Measurements from ENCODE around the gene G3BP1.
A peak's percentile ranks its signal among the peaks of the same experiment; 100 is the strongest.
"Not testable (repeated sequence)": the region's sequence is repeated elsewhere in the genome, so short reads cannot be mapped to it uniquely, and the experiment has no call there.

The G3BP1 gene

DNA sequence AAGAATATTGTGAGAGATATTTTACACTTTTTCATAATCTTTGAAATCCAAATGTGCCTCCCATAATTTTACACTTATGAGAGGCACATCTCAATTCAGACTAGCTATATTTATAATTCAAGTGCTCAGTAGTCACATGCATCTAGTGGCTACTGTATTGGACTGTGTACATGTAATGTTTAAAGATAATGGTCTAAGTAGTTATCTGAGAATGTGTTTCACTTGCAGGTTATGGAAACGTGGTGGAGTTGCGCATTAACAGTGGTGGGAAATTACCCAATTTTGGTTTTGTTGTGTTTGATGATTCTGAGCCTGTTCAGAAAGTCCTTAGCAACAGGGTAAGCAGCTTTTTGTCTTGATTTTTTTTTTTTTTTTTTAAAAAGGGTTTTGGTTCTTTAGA, 28.8 kb downstream of the G3BP1 start:
- DNase-seq = no peak

DNA sequence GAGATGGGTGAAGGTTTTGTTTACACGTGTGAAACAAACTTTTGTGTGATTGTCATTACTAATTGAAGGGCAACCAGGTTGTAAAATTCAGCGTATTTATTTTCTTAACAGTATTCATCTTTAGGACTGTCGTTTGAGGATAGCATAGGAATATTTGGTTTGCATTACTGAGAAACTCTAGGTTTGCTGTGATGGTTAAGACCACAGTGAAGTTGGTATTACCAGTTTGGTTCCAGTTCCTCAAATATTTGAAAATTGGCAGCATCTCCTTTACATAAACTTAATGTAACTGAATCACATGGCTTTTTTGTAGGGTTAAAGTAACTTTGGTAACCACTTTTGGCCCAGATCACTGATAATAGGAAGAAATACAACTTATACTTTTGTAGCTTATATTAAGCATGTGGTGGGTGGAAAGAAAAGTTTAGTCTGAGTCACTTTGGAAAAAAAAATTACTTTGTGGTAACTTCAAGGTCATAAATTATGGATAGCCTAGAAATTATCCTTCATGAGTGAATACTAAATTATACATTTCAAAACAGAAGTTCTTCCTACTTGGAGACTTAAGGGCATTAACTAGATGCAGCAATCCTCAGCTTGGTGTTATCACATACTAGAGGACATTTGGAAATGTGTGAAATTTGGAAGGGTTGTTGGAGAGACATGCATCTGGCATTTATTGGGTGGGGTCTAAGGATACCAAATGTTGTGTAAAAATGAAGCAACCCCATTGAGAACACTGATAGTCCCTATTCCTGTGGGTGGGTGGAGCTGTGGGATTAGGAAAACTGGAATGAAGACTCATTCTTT, 33.9 kb downstream of the G3BP1 start:
- no peak for DNase-seq

DNA sequence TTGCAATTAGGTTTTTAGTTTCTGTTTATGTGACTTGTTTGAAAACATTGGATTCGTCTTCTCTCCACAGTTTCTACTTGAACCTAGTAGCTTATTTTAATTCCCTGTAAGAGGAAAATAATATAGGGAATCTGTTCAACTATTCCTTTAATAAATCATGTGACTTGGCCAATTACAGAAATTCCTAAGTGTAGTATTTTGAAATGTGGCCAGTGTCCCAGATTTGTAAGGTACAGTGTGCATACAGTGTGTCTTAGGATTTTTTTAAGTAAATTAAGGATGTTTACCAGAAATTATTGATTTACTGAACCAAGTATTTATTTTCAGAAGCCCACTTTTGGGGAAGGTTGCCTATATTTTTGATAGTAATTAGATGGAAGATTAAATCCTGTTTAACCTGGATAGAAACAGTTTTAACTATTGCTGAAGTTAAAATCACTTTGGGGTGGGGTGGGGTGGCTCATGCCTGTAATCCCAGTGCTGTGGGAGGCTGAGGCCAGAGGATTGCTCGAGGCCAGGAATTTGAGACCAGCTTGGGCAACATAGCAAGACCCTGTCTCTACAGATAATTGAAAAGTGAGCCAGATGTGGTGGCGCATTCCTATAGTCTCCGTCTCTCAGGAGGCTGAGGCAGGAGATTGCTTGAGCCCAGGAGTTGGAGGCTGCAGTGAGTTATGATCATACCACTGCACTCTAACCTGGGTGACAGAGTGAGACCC, 36.9 kb downstream of the G3BP1 start:
- no peak for DNase-seq

DNA sequence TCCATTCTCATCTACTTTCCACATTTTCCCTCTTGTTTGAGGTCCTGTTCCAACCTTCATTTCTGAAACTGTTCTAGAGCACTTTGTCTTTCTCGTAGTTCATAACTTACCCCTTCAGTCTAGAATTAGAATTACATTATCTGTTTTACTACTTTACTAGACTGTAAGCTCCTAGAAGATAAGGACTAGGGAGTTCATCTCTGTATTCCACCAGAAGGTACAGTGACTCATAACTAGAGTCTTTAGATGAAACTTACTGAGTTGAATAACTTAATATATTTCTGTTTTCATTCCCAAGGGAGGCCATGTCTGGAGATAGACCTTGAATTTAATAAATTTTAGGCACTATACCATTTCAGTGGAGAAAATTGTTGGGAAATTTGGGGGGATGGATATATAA, 38.7 kb downstream of the G3BP1 start:
- DNase-seq = no peak

DNA sequence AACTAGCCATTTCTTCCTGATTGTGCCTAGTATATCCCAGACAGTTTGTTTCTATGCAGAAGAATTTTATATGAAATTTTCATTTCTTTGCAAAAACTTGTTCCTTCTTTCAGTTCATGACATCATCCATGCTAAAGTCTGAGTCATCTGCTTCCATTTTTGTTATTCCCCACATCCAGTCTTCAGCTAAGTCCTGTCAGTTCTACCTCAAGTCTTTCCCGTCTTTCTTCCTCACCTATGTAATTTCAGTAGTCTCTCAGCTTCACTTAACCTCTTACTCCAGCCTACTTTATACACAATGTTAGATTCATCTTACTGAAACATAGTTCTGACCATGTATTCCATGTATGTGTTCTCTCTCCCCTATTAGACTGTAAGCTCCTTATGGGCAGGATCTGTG, 39.1 kb downstream of the G3BP1 start:
- DNase-seq = no peak

DNA sequence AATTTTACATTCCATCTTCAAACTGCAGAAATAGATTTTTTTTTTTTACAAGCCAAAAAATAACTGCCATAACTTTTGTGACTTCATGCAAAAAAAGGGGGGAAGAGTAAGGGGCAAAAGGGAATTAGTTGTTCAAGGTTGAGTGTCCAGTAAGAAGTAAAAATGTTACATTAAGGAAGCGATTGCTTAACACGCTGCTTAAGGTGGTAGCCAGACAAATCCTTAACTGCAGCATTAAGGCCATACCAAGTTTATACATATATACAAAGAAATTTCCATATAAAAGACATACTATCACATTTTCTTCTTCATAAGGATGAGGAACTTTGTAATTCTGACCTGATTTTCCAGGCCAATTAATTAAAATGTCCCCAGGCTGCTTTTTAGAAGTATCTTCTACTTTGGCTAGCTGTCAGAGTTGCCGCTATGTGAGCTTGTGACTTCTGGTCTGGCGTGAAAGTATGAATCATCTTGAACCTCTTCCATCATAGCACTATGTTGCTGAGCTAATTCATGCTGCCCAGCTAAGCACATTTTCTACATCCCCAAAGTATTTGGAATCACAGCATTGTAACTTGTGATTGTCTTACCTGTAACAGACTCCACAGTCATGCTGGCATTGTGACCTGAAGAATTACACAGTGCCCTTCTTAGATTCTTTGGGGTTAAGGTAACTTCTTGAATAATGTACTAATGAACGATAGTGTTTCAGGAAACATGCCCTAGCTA, 40.0 kb downstream of the G3BP1 start:
- no peak for DNase-seq

DNA sequence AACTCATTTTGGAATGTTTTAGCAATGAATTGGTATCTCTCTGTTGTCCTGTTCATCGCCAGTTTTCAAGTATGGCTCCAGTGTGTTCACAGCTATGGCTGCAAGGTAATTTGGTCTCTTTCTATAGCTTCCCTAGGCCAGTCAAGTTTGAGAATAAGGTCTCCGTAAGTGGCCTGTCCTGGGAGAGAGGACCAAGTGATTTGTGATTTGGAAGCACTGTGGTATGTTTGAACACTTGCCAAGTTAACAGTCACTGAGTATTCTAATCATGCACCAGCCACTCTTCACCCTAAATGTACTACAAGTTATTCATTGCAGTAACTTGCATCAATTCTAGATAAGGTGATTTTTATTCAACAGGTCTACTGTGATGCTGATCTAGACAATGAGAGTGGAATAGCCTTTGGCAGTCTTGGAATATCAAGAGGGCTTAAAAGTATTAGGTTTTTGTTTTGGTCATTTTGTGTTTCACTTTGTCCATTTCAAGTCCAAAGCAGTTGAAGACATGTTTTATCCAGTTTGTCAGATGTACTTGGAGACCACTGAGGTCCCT, 41.1 kb downstream of the G3BP1 start:
- DNase-seq = no peak

DNA sequence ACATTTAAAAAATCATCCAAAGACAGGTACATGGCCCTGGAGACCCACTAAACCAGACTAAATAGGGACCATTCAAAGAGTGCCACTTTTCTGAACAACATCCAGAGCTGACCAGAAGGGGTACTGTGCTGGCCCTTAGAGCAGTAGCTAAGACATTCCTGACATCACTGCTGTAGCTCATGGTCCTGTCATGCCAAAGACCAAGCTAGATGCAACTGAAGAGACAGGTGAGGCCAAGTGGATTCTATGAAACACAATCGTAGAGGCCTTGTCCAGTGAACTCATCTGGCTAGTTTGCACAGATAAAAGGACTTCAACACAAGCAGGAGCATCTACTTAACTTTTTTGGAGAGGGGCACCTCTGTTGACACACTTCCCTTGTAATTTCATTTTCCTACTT, 43.3 kb downstream of the G3BP1 start:
- no peak for DNase-seq

DNA sequence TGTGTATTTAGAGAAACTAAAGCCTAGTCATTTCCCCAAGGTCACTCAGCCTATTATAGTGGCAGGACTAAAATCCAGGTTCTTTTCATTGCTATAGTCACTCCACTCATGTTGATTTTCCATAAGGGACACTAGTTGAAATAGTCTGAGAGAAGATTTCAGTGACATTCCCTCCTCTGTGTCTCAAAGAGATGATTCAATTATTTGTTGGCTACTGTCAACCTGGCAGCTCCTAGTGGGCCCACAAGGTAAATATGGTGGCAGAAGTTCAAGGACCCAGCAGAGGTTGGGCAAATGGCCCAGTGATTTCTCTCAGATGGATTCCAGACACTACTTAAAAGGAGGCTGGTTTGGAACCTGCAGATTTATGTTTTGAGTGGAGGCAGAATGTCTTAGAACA, 48.1 kb downstream of the G3BP1 start:
- no peak for DNase-seq

DNA sequence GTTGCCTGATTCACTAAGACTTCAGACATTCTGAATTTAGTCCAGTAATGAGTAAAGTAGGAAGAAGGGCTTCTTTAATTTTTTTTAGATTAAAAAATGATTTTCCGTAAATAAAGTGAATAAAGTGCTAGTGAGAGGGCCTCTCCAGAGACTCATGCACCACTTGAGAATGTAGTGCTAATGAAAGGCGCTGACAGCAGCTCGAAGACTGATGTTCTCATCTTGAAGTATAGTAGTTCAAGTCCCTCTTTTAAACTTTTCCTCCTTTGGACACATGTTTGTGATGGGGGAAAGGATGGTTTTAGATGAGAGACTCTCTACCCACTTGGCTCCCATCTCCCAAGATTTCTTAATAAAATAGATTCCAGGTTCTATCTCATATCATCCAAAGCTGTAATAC, 48.5 kb downstream of the G3BP1 start:
- DNase-seq = no peak

DNA sequence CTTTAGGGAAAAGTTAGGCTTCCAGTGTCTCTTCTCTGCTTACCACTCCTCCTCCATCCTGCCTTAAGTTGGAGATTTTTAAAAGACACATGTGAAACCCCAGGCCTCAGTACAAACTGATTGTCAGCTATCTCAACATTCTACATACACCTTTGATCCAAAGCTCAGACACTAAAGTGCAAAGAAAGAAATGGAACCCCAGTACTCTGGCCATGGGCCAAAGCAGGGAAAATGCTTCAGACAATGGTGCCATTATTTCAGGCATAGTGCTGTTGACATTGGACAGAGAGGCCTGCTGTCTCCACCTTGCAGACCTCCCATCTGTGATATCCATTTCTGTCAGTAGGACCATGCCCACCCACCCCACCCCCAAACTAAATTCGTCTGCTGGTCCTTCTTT, 49.1 kb downstream of the G3BP1 start:
- no peak for DNase-seq

DNA sequence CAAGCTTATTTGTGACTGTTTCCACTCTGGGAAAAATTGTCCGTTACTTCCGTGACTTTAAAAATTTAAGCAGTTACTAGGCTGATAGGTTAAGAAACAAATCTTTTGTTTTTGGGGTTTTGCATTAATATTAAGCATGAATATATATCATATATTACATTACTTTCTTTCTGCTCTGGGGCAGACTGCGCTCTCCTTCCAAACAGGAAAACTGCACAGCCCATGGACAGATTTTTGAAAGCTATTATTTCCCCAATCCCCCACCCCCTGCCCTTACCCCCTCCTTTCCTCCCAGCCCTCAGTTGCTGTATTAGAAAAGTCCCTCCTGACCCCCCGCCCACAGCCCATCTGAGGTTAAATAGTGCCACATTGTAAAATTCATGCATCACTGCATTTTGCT, 50.4 kb downstream of the G3BP1 start:
- no peak for DNase-seq

DNA sequence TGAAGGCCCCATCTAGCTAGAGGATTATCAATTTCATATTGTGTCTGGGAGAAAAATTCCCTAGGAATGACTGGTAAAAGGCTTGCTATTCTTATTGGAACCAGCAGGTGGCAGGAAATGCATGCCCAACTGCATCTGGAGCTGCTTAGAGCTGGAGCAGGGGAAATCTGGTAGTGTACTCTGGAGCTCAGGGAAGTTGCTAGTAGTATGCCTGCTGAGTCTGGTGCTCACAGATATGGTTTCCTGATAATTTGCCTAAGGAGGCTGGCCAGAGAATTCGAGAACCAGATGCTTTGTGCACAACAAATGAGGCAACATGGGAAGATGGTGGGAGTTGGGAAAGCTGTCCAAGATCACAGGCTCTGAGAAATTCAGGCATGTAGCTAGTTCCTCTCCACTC, 53.7 kb downstream of the G3BP1 start:
- DNase-seq = peak; percentile 67

DNA sequence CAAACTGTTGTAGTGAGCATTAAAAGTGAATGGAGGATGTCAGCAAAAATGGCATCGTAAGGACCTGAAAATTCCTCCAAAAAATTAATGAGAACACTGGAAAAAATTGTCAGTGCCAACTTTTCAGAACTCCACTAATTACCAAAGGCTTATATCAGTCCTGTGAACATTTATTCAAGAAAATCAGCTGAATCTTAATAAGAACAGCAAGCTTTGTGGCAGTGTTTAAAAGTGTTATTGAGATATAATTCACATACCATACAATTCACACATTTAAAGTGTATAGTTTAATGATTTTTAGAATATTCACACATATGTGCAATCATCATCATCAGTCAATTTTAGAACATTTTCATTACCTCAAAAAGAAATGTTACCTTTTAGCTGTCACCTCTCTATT, 57.6 kb downstream of the G3BP1 start:
- no peak for DNase-seq

DNA sequence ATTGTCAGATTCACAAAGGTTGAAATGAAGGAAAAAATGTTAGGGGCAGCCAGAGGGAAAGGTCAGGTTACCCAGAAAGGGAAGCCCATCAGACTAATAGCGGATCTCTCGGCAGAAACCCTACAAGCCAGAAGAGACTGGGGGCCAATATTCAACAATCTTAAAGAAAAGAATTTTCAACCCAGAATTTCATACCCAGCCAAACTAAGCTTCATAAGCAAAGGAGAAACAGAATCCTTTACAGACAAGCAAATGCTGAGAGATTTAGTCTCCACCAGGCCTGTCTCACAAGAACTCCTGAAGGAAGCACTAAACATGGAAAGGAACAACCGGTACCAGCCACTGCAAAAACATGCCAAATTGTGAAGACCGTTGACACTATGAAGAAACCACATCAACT, 61.1 kb downstream of the G3BP1 start:
- not testable (repeated sequence) for DNase-seq

DNA sequence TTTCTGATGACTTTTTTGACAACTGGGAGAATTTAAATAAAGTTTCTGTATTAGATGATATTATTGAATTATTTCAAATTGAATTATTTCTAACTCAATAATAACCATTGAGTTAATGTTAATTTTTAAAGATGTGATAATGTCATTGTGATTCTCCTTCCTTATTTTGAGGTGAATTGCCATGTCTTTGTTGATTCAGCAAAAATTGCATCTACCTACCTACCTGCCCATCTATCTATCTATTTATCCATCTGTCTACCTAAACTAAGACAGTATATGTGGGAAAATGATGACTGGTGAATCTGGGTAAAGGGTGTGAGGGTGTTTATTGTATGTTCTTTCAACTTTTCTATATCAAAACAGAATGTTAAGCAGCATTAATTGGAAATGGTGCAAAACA, 75.0 kb downstream of the G3BP1 start:
- DNase-seq = no peak

DNA sequence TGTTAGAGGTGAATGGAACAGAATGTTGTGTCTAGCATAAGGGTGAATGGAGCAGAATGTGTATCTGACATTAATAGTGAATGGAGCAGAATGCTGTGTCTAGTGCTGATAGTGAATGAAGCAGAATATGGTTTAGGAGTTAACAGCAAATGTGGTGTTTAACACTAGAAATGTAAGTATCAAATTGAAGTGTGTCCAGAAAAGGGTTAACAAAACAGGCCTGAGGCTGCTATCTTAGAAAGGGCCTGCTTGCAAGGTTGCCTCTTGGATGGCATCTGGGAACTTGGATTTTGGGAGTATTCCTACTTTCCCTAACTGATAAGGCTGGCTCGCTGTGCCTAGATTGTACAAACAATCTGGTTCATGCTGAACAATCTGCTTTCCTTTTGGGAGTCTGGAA, 76.1 kb downstream of the G3BP1 start:
- no peak for DNase-seq

DNA sequence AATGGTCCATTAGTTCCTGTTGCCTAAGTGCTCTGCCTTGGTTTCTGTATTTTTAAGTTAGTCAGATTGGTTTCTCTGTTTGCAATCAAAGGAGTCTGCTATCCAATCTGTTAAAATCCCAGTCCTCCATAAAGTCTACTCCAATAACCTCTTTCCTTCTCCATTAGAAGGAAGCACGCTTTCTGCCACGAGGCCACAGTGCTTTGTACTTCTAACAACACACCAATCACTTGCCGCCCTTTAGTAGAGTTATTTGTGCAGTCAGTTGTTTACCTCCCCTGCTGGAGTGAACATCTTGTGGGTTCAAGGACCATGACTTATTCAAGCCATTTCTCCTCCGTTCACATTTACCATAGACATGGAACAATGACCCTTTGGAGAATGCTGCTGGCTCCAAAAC, 83.9 kb downstream of the G3BP1 start:
- DNase-seq = no peak

DNA sequence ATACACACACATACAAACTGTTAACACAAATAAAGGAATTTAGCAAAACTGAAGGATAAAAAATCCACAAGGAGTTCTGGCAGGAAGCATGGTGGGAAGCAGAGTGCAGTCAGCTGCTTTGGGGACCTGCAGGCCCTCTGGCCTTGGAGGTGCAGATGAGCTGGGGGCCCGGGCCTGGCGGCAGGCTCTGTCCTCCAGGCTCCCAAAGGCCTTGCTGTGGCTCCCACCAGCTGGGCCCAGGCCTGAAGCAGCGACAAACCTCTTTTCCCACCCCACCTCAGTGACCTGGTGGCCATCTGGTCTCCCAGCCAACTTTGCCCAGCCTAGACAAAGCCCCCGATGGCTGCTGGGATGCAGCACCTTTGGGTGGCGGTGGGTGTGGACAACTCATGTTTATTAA, 85.1 kb downstream of the G3BP1 start:
- no peak for DNase-seq

DNA sequence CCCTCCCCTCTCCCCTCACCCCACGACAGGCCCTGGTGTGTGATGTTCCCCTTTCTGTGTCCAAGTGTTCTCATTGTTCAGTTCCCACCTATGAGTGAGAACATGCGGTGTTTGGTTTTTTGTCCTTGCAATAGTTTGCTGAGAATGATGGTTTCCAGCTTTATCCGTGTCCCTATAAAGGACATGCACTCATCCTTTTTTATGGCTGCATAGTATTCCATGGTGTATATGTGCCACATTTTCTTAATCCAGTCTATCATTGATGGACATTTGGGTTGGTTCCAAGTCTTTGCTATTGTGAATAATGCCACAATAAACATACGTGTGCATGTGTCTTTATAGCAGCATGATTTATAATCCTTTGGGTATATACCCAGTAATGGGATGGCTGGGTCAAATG, 89.1 kb downstream of the G3BP1 start:
- DNase-seq = not testable (repeated sequence)

Measured in SHP77 treated with DMSO at 0.1 percent for 48 hours (cell line).